A549 (cell line): Measurements from ENCODE around the gene GLYAT.

Experiments used
- CTCF ChIP-seq: fragments of >200 bp; sonication (Bioruptor Twin); formaldehyde crosslinking; IDR thresholded peaks from 3 replicates; pipeline ENCODE4 v1.5.1; 2016
- ELK1 ChIP-seq: fragments of 150-350 bp; IDR thresholded peaks from 2 replicates; pipeline ENCODE4 v1.6.1; 2014; ENCODE audit warnings: low read depth, mild to moderate bottlenecking, low read length
- MAX ChIP-seq: IDR thresholded peaks from 2 replicates; pipeline ENCODE4 v1.6.1; 2012
- PBX3 ChIP-seq: IDR thresholded peaks from 2 replicates; pipeline ENCODE4 v1.6.1; 2012
- POLR2A ChIP-seq: IDR thresholded peaks from 2 replicates; pipeline ENCODE4 v1.6.1; 2012; ENCODE audit warnings: mild to moderate bottlenecking, low read length

GRCh38 chr11:58770166-58770565 is 38.4 kb upstream of the GLYAT start:
- no peak for TF ChIP-seq CTCF
- TF ChIP-seq POLR2A = no peak
- no peak for TF ChIP-seq MAX
- TF ChIP-seq ELK1 = no peak
- TF ChIP-seq PBX3 = no peak
